Activated T-cell treated with anti-CD3 and anti-CD28 coated beads, Interleukin-2, amount 50 U/mL, for 24 hours (primary cell): ENCODE results near the gene SKIL.
"Not testable (repeated sequence)": the region's sequence is repeated elsewhere in the genome, so short reads cannot be mapped to it uniquely, and the experiment has no call there.

Experiments used
- DNase-seq: peaks from one replicate; pipeline ENCODE4 v3.0.0-alpha.2; 2020
- H3K27ac Mint-ChIP-seq: 2 replicates; pipeline ENCODE4 v1.8.0; 2020; ENCODE audit warnings: mild to moderate bottlenecking, mixed read lengths
- H3K27me3 Mint-ChIP-seq: 2 replicates; pipeline ENCODE4 v1.8.0; 2020; ENCODE audit warnings: mixed read lengths
- H3K36me3 Mint-ChIP-seq: 2 replicates; pipeline ENCODE4 v1.8.0; 2020; ENCODE audit warnings: low read depth, mixed read lengths
- H3K4me1 Mint-ChIP-seq: 2 replicates; pipeline ENCODE4 v1.8.0; 2020; ENCODE audit warnings: low read depth, mixed read lengths
- H3K4me3 Mint-ChIP-seq: 2 replicates; pipeline ENCODE4 v1.8.0; 2020; ENCODE audit warnings: mild to moderate bottlenecking, moderate library complexity, mixed read lengths
- H3K9me3 Mint-ChIP-seq: 2 replicates; pipeline ENCODE4 v1.8.0; 2020; ENCODE audit warnings: mixed read lengths

The SKIL gene, protein sequence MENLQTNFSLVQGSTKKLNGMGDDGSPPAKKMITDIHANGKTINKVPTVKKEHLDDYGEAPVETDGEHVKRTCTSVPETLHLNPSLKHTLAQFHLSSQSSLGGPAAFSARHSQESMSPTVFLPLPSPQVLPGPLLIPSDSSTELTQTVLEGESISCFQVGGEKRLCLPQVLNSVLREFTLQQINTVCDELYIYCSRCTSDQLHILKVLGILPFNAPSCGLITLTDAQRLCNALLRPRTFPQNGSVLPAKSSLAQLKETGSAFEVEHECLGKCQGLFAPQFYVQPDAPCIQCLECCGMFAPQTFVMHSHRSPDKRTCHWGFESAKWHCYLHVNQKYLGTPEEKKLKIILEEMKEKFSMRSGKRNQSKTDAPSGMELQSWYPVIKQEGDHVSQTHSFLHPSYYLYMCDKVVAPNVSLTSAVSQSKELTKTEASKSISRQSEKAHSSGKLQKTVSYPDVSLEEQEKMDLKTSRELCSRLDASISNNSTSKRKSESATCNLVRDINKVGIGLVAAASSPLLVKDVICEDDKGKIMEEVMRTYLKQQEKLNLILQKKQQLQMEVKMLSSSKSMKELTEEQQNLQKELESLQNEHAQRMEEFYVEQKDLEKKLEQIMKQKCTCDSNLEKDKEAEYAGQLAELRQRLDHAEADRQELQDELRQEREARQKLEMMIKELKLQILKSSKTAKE

GRCh38 chr3:170357176-170358041 is at the start of gene SKIL:
SKIL (plus strand) TSS chr3:170357715; CDS start chr3:170360332, 2,617 bp downstream.
- H3K4me1 Mint-ChIP-seq, result peaks cover 44% of the 10 kb centered on the region
- DNase-seq, result peak; percentile 95
- no peaks in the 10 kb centered on the region for H3K27me3 Mint-ChIP-seq
- H3K4me3 Mint-ChIP-seq, result peak within 1 kb of the TSS; percentile 88
- H3K27ac Mint-ChIP-seq, result peak within 1 kb of the TSS; percentile 97
- no peaks in the 10 kb centered on the region for H3K9me3 Mint-ChIP-seq
- peaks cover 33% of the 10 kb centered on the region for H3K36me3 Mint-ChIP-seq

DNA sequence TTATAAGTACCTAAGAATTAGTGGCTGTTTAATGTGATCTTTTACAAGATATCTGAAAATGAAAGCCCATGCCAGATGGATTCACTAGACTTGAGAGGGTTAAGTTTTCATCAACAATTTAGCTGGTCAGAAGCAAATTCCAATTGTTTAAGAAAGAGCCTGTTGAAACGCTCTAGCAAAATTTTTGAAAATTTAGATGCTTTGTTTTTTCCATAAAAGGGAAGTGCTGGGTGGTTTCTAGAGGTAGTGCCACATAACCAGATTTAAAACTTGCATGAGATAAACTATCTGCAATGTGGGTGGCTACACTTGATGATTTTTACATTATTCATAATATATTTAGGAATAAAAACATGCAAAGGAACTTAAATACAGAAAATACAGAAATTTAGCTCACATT is 48.5 kb upstream of the SKIL start:
- no peak overlapping the region for H3K4me3 Mint-ChIP-seq
- DNase-seq, result no peak
- no peak overlapping the region for H3K27ac Mint-ChIP-seq
- no peaks in the 10 kb centered on the region for H3K27me3 Mint-ChIP-seq
- no peaks in the 10 kb centered on the region for H3K36me3 Mint-ChIP-seq
- no peaks in the 10 kb centered on the region for H3K9me3 Mint-ChIP-seq
- H3K4me1 Mint-ChIP-seq, result no peaks in the 10 kb centered on the region

GRCh38 chr3:170317954-170318353 is 39.6 kb upstream of the SKIL start:
- Mint-ChIP-seq H3K27ac (no peak overlapping the region), H3K4me3 (no peak overlapping the region), H3K9me3 (no peaks in the 10 kb centered on the region), H3K27me3 (no peaks in the 10 kb centered on the region), H3K36me3 (no peaks in the 10 kb centered on the region), H3K4me1 (no peaks in the 10 kb centered on the region)
- DNase-seq, result no peak

GRCh38 chr3:170320461-170321121 is 36.9 kb upstream of the SKIL start:
- Mint-ChIP-seq H3K36me3 (no peaks in the 10 kb centered on the region), H3K4me3 (no peak overlapping the region), H3K27me3 (no peaks in the 10 kb centered on the region), H3K27ac (no peak overlapping the region), H3K9me3 (no peaks in the 10 kb centered on the region), H3K4me1 (no peaks in the 10 kb centered on the region)
- DNase-seq, result no peak

GRCh38 chr3:170321321-170322034 is 36.0 kb upstream of the SKIL start:
- Mint-ChIP-seq H3K27ac (no peak overlapping the region), H3K4me1 (no peaks in the 10 kb centered on the region), H3K9me3 (no peaks in the 10 kb centered on the region), H3K4me3 (no peak overlapping the region), H3K36me3 (no peaks in the 10 kb centered on the region), H3K27me3 (no peaks in the 10 kb centered on the region)
- no peak for DNase-seq

DNA sequence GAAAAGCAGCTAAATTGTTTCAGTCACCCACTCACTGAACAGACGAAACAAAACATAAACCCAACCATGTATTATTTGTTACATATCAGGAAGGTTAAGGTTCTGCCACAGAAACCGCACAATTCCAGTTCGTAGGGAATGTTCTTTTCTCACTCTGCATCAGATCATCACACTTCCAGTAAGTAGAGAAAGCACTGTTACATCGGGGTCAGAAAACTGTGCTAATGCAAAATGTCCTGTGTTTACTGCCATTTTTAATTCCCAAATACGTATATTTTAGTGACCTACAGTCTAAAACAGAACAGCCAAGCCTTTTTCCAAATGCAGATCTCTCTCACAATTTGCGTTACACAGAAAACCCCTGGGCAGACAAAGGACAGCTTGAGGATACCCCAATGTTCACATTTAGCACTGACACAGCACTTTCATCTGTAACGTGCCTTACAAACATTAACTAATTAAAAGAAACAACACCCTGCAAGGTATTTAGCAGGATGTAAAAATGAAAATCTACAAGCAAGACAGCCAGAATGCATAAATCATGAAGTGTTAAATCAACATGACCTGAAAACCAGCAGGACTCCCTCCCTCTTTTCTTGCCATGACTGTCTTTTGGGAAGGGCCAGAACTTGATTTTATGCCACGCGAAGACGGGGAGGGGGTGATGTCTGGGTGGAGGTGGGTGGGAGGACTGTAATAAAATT is 34.8 kb upstream of the SKIL start:
- H3K27me3 Mint-ChIP-seq, result no peaks in the 10 kb centered on the region
- H3K36me3 Mint-ChIP-seq, result no peaks in the 10 kb centered on the region
- H3K27ac Mint-ChIP-seq, result no peak overlapping the region
- H3K4me1 Mint-ChIP-seq, result no peaks in the 10 kb centered on the region
- H3K9me3 Mint-ChIP-seq, result no peaks in the 10 kb centered on the region
- no peak for DNase-seq
- no peak overlapping the region for H3K4me3 Mint-ChIP-seq

DNA sequence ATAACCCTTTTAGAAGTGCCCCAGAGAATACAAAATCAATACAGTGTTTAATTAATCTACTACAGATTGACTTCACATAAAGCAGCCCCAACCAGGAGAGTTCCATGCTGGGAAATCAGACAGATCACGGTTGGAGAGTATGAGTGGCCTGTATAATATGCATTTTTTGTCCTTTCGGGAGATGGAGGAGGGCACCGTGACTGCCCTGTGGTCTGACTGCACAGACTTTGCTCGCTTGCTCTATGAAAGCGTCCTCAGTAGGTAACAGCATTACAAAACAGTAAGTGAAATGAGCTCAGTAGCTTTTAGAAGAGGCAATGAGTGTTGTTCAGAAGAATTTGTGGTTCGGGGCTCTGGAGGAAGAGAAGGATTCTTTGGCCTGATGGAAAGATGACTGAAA is 34.2 kb upstream of the SKIL start:
- H3K27me3 Mint-ChIP-seq, result no peaks in the 10 kb centered on the region
- H3K4me3 Mint-ChIP-seq, result no peak overlapping the region
- no peaks in the 10 kb centered on the region for H3K9me3 Mint-ChIP-seq
- no peak for DNase-seq
- no peaks in the 10 kb centered on the region for H3K4me1 Mint-ChIP-seq
- no peaks in the 10 kb centered on the region for H3K36me3 Mint-ChIP-seq
- no peak overlapping the region for H3K27ac Mint-ChIP-seq

- no peak for DNase-seq
- no peaks in the 10 kb centered on the region for H3K36me3 Mint-ChIP-seq
Measured at GRCh38 chr3:170324962-170325361, 32.6 kb upstream of the SKIL start.

GRCh38 chr3:170327040-170327808 is 30.3 kb upstream of the SKIL start:
- no peak for DNase-seq
- Mint-ChIP-seq H3K4me3 (no peak overlapping the region), H3K4me1 (no peaks in the 10 kb centered on the region), H3K36me3 (no peaks in the 10 kb centered on the region), H3K9me3 (no peaks in the 10 kb centered on the region), H3K27ac (no peak overlapping the region), H3K27me3 (no peaks in the 10 kb centered on the region)

More at GRCh38 chr3:170324962-170325361, 32.6 kb upstream of the SKIL start:
- H3K27me3 Mint-ChIP-seq, result no peaks in the 10 kb centered on the region
- H3K4me1 Mint-ChIP-seq, result no peaks in the 10 kb centered on the region
- no peak overlapping the region for H3K27ac Mint-ChIP-seq
- H3K9me3 Mint-ChIP-seq, result no peaks in the 10 kb centered on the region
- H3K4me3 Mint-ChIP-seq, result no peak overlapping the region

- not testable (repeated sequence) for H3K4me1 Mint-ChIP-seq, DNase-seq, H3K27me3 Mint-ChIP-seq, H3K27ac Mint-ChIP-seq, H3K4me3 Mint-ChIP-seq, H3K9me3 Mint-ChIP-seq, H3K36me3 Mint-ChIP-seq
Measured at GRCh38 chr3:170327868-170328548, 29.5 kb upstream of the SKIL start.

DNA sequence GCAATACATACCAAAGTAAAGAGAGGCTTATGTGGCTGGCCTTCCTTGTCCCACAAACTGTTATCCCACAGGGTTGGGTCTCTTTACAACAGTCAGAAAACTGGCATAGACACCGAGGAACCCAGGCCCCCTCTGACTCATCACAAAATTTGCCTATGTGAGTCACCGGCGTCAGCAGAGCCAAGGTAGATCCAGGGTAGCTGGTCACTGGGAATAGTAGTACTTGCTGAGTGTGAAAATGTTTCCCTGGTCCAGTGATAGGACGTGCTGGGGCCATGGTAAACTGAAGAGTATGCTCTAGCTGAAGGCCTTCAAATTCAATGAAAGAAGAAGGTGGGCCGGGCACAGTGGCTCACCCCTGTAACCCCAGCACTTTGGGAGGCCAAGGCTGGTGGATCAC is 27.1 kb upstream of the SKIL start:
- Mint-ChIP-seq H3K9me3 (no peaks in the 10 kb centered on the region), H3K36me3 (no peaks in the 10 kb centered on the region), H3K27ac (no peak overlapping the region), H3K4me1 (no peaks in the 10 kb centered on the region), H3K27me3 (no peaks in the 10 kb centered on the region), H3K4me3 (no peak overlapping the region)
- no peak for DNase-seq

DNA sequence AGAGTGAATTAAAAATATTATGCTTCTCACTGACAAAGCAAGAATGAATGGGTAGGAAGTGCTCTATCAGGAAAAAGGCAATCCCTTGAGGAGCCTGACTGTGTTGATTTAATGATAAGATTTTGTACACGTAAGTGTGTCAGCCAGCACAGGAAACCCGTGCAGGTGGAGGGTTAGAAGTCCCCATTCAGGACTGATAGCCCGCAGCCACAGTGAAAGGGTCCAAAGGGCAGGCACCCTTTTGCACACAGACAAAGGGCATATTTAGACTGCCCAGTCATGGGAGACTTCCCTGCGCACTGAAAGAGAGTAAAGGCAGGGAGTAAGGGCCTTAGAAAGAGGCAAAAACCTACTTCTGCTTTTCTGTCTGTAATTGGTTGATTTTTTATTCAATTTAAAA is 26.4 kb upstream of the SKIL start:
- no peak for DNase-seq

More for the DNA sequence above, 26.4 kb upstream of the SKIL start:
- no peaks in the 10 kb centered on the region for H3K4me1 Mint-ChIP-seq
- no peaks in the 10 kb centered on the region for H3K9me3 Mint-ChIP-seq
- H3K27ac Mint-ChIP-seq, result no peak overlapping the region
- H3K4me3 Mint-ChIP-seq, result no peak overlapping the region
- no peaks in the 10 kb centered on the region for H3K36me3 Mint-ChIP-seq
- H3K27me3 Mint-ChIP-seq, result no peaks in the 10 kb centered on the region
